Activated CD4-positive, CD25-positive, alpha-beta regulatory T cell treated with anti-CD3 and anti-CD28 coated beads, Interleukin-2, amount 50 U/mL, for 72 hours (primary cell): ENCODE measurements around the gene DIRAS2.

Source experiments
- DNase-seq: peaks from one replicate; pipeline ENCODE4 v3.0.0; 2021

Gene DIRAS2

DNA sequence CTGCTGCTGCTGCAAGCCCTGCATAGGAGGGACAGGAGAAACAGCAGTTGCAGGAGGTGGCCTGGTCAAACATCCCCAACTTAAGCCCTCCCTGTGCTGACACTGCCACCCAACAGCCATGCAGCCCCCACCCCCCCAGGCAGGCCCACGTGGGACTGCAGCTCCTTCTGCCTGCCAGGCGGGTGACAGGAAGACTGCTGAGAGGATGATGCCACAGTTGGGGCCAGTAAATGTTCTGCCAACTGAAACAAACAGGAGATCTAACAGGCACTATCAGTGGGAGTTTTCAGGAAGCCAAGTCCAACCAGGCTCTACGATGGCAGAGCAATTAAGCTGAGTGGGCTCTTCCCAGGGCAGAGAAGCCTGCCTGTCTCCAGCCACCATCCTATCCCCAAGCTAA, 31.1 kb downstream of the DIRAS2 start:
- DNase-seq: no peak

DNA sequence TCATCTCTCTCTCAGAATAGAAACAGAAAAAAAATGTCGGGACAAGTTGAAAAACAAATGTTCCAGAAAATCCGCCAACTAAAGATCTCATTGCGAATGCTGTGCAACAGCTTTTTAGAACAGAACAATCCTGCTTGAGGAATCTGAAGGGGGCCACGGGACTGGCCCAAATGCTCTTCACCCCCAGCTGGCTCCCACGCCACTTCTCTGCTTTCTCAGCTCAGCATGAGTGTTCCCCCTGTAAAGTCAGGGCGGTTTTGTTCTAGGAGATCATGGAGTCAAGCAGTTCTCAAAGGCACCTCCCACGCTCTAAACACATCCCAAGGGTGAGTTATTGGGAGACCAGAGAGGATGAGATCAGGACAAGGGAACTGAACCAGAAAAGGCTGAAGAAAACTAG, 31.5 kb downstream of the DIRAS2 start:
- DNase-seq: no peak

DNA sequence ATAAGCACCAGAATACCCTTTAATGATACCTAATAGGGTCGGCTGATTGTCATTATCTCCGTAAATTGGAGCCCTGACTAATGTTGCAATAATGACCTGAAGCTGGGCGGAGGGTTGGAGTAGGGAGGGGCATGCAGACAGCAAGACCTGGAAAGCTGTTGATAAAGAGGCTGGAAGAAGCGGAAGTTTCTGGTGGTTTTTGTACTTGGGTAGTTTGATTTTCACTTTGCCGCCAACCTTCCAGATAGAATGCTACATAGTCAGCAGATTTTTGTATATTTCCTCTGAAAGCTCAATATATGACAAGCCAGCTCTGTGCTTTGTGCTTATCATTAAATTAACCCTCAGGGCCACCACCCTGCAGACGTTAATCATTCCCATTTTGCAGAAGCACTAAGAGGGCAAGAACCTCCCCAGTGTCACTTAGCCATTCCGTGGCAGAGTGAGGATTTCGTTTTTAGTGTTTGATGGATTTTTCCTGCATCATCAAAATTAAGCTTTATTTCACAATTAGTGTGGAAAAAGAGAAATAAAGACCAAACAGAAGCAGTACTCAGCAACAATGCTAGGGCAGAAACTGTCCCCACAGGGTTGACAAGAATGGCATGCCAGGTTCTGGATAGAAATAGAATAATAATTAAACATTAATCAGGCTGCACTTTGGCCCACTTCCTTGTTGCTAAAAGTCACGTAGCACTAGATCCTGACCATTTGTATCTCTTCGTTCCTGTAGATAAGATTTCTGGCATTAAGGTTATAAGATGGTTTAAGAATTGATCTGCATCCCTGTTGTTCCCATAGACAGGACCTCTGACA, 34.7 kb downstream of the DIRAS2 start:
- DNase-seq: no peak

DNA sequence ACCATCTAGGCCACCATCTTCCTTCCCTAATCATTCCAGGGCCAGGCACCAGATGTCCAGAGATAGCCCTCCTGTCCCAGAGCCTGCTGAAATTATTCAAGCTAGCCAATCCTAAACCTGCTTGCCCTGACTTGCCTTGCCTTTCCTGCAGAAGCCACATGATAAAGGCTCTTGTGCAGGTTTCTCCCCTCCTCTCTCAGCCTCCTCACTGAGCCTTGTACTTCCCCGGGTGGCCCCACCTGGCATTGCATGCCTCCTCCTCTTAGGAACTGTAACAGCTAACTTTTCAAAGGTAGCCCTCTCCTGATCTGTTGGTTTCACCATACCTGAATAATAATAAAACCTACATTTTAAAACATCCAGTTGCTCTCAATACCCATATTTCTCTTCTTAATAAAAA, 42.6 kb downstream of the DIRAS2 start:
- no peak for DNase-seq

DNA sequence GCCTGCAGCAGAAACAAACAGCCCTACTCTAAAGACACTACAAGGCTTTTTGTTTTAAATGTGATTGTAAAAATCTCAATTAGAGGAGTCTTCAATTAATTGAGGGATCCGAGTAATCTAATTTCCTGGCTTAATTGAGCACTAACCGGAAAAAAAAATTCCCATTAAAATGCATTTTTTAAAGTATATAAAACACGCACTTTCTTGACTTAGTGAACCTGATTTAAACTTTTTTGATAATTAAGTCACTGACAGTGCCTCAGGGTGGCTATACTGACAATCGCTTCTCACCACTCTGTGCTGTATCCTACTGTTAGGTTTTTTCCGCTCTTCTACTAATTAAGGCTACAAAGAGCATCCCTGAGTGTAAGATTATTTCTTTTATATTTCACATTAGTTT, 44.4 kb downstream of the DIRAS2 start:
- no peak for DNase-seq

DNA sequence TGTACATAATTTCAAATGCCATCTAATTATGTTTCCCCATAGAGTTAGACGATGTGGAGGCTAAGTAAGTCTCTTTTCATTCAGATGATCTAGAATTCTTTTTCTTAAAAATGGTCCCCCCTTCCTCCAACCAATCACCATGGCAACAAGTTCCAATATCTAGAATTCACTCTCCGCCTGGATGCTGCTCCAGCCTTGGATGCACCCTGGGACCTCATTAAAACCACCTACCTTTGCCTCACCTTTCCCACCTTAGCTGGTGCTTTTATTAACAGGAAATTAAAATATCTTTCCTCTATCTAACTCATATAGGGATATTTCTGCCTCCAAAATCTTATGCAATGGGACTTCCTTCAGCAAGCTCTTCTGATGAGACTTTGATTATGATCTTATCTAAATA, 49.0 kb downstream of the DIRAS2 start:
- DNase-seq: no peak

DNA sequence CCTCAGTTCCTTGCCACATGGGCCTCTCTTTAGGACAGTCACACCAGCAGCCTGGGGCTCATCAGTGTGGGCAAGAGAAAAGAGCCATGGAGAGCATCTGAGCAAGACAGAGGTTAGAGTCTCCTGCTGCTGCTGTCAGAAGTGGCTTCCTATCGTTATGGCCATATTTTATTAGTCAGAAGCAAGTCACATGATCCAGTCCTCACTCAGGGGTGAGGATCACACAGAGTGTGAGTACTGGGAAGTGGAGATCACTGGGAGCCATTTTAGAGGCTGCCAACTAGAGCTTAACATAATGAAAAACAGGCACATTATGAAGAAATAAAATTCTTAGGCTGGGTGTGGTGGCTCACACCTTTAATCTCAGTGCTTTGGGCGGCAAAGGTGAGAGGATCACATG, 62.0 kb downstream of the DIRAS2 start:
- no peak for DNase-seq

DNA sequence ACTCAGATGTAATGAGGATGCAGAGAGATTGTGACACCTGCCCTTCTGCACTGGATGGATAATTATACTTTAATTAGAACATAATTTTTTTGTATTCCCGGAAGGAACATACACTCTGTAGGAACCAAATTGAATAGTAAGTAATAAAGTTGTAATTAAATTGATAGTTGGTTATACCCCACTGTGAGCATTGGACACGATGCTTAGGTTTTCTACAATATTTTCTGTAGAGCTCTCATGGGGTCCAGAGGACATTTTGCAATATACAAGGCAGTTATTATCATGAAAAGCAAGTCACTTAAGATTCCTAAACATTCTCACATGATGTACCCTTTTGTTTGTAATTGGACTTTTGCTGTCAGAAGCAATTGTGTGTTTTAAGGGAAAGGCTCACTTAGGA, 63.4 kb downstream of the DIRAS2 start:
- no peak for DNase-seq

DNA sequence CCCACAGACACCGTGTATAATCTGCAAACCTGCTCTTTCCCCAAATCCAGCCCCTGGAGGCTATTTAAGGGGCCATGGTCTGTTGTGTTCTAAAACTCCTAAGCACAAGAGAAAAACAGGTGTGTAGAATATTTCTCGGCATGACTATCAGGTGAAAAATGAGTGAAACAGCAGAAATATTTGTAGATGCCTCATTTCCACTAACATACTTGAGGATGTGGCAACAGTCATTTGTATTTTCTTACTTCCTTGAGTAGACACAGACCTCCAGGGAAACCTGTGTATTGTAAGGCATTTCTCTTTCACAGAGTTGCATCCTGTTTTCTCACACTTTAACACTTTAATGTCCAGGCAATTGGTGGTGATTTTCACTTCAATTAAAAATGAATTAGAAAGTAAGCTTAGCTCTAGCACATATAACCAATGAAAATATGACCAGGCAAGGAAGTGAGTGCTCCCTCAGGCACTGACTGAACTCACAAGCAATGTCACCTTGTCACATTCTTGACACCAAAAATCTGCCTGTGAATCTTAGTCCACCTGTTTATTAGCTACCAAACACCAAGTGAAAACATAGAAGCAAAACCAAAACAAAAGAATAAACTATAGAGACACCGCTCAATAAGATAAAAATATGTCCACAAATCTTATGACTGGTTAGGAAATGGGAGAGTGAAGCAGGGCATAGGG, 64.4 kb downstream of the DIRAS2 start:
- no peak for DNase-seq

DNA sequence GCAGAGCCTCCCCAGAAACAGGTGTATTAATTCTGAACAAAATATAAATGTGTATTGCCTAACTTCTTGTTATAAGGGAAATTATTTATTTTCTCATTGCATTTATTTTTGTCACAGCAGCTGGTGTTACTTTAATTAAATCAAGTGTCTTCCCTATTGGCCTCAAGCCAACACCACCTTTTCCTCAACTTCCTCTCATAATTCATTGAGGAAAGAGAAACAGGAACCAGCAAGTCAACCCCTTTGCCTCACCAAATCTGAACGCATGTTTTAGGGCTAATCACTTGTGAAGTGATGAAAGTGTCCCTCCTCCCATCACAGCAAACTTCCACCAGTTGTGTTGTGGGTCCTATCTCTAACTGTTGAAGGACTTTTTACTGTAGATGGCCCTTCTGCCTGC, 73.1 kb downstream of the DIRAS2 start:
- no peak for DNase-seq

DNA sequence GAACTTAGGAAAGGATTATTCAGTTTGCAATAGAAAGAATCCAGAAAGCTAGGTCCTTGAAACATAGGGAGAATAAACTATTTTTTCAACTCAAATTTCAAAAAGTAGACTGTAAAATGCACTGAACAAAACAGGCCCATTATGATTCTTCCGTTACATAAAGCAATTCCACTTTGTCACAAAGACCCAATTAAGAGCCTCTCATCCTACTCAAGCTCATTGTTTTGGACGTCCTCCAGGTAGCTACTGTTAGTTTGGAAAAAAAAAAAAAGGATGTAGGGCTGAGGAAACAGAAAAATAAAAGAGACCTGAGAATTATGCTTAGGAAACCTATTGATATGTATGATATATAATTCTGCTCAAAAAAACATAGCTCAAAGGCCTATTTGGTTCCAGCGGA, 74.0 kb downstream of the DIRAS2 start:
- DNase-seq: no peak

DNA sequence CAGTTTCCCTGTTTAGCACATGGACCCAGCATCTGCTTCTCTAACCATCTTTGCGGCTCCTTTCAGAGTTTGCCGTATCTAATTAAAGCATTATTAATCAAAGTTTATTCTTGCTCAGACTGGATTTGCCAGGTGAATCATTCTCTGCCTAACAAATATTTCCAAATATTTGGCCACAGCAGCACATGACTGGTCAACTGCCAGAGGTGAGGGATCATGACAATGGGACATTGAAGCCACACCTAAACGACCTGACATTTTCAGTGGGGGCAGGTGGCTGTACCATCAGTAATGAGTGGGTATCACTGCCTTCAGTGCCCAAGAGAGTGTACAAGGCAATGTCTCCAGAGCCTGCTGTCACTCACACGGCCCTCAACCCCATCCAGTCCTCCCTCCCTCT, 80.4 kb downstream of the DIRAS2 start:
- no peak for DNase-seq
